ENCODE measurements around the gene SIGLEC10.

The SIGLEC10 gene

DNA sequence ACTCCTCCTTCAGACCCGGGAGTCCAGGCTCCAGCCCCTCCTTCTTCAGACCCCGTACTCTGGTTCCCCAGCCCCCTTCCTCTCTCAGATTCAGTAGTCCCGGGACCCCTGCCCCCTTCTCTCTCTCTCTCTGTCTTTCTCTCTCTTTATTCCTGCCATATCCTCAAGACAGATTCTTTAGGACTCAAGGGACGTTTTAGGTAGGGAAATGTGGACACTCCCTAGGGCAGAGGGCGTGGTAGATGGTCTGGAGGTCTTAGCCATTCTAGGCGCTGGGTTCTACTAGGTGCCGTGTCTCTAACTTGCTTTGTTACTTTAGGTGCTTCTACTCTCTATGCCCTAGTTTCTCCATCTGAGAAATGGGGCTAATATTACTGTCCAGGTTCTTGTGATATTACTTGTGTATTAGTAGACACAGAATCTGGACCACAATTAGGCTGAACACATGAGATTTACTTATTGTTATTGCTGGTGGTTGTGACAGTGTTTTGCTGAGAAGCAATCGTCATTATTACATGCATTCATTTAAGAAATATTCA, 26.3 kb downstream of the SIGLEC10 start:
- DNase-seq, result no peak

DNA sequence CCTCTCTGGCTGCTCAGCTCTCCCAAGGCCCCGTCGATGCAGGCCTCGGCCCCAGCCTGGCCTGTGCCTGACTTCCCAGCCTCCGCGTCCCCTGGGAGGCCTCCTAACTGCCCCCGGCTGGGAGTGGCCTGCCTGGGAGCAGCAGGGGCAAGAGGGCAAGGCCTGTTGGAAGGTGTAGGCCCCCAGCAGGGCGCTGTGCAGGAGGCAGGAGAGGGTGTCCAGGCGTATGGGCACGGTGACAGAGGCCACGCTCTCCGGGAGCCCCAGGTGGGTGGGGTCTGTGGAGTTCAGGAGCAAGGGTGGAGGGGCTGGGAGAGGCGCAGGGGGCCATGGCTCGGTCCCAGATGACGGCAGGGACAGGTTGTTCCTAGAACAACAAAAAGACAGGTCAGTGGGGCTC, 28.3 kb downstream of the SIGLEC10 start:
- no peak for DNase-seq

DNA sequence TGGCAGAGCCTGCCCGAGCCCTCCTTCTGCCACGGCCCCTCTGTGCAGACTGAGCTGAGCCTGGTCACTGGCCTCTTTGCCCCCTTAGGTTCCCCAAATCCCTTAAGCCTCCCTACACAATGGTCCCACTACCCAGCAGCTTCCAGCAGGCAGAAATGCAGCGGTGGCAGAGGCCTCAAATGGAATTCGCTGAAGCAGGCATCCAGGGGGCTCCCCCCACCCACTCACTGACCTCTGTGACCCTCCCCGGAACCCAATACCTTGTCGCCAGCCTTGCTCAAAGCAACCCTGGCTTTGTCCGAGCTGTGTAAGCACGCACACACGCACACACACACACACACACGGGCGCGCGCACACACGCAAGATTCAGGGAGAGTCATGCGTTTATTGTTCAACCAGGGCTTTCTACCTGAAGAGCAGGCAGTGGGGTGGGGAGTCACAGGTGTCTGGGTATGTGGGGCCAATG, 29.5 kb downstream of the SIGLEC10 start, which contains the start of gene LIM2:
TSS of gene LIM2 (minus strand) at position 51 of the 466 bp plus-strand sequence. CDS start 531 bp downstream, outside the sequence.
- DNase-seq, result no peak

DNA sequence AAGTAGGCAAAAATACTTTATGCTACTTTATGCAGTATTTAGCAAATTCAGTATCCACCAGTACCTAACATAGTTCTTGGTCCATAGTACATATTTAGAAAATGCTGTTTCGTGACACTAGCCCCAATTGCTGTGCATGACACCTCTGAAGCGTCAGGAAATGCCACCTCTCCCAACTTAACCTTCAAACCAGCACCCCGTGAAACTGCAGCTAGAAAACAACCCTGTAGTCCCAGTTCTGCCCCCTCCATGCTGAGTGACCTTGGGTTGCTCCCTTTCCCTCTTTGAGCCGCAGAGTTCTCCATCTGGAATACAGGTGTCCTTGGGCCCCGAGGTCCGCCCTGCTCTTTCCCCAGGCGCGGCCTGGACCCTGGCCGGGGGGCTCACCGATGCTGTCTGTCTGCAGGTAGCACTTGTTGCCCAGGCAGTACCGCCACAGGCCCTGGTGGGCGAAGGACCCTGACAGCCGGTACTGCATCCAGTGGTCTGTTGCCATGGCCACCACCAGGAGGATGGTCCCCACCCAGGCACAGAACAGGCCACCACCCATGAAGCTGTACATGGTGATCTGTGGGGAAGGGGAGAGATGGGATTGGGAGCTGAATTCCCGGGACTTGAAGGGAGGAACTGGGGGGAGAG, 30.4 kb downstream of the SIGLEC10 start:
- DNase-seq, result no peak

DNA sequence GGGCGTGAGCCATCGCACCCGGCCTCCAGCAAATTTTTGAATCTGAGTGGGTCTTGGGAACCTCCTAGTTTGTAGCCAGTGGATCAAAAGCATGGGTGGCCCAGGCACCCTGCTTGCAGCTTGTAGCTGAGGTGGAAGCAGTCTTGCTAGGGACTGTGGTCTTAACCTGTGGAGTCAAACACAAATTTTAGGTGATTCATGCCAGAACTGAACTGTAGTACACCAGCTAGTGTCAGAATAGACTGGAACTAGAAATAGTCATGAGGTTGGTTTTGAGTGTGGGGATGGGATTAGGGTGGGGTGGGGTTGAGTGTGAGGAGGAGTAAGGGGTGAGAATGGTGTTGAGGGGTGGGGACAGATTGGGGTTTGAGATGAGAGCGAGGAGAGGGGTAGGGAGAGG, 35.4 kb downstream of the SIGLEC10 start:
- DNase-seq, result no peak

DNA sequence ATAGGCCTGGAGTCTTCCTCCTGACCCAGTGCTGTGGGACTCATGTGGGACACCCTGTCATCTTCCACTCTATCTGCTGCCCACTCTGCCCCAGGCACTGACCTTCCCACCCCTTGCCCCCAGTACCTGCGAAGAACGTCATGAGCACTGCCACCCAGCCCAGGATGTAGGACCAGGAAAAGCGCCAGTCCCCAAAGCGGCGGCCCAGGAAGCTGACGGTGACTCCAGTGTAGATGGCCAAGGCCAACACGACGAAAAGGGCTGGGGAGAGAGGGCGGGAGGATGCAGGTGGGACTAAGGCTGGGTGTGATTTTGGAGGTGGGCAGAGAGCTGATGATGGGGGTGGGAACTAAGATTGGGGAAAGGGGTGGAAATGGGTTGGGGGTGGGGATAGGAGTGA, 37.1 kb downstream of the SIGLEC10 start:
- DNase-seq, result no peak

DNA sequence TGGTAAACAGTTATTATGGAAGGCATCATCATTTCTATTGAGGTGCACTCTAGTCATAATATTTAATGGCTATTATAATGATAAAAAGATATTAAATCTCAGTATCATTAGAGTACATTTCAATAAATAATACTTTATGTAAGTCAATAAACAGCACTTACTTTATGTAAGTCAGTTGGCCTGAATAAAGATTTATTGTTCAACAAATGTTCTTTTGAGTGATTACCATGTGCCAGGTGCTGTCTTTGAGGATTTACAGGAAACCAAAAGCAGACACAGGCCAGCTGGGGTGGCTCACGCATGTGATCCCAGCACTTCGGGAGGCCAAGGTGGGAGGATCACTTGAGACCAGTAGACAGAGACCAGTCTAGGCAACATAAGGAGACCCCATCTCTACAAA, 40.0 kb downstream of the SIGLEC10 start:
- DNase-seq, result no peak

DNA sequence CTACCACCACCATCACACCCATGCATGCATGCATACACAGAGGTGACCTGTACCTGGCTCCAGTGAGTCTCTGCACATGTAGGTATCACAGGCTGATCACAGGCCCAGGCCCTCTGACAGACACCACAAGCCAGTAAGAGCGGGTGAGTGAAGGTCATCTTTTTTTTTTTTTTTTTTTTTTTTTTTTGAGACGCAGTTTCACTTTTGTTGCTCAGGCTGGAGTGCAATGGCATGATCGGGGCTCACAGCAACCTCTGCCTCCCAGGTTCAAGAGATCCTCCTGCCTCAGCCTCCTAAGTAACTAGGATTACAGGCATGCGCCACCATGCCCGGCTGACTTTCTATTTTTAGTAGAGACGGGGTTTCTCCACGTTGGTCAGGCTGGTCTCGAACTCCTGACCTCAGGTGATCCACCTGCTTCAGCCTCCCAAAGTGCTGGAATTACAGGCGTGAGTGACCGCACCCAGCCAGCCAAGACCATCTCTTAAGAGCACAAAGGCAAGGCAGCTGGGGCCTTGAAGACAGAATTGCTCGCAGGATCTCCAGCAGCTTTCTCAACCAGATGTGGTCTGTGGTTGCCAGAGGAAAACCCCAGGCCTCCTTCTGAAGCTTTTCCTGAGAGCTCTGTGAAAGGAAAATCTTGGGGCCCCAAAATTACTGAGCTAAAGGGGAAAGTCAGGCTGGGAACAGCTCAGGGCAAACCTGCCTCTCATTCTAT, 41.8 kb downstream of the SIGLEC10 start:
- peak; percentile 41 to 48 for DNase-seq

DNA sequence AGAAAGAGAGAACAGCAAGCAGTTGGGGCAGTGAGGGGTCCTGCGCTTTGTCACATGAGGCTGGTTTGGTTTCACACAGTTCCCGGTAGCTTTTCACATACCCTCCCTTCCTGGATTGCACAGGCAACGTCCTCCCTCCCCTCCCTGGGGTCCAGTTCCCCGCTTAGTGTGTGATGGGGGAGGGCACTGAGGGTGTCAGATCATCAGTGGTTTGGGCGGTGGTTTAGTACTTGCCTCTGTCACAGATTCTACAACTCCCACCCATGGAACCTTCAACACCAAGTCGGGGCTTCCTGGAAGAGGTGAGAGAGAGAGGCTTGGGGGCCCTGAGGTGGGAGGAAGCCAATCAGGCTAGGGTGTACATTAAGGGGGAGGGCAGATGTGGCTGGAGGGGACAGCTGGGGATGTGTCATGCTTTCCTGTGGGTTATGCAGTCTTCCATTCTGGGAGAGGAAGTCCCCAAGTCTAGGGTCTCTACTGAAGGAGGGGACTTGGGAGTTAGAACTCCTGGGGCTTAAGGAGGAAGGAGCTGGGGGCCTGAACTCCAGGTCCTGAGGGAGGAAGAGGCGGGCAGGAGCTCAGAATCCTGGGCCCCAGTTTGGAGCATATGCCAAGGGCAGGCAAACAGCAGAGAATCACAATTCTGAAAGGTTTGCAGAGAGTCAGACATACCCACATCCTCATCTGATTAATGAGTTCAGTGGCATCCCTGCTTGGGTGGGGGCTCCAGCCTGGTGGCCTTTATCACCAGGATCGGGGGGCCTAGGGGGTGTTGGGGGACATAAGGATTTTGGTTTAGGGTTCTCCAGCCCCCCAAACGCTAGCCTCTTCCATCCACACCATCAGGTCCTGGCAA, 44.6 kb downstream of the SIGLEC10 start, which contains the start of gene NKG7:
TSS of gene NKG7 (minus strand) at position 6 of the 856 bp plus-strand sequence. CDS start 119 bp downstream, outside the sequence.
- peak; percentile 58 to 75 for DNase-seq

DNA sequence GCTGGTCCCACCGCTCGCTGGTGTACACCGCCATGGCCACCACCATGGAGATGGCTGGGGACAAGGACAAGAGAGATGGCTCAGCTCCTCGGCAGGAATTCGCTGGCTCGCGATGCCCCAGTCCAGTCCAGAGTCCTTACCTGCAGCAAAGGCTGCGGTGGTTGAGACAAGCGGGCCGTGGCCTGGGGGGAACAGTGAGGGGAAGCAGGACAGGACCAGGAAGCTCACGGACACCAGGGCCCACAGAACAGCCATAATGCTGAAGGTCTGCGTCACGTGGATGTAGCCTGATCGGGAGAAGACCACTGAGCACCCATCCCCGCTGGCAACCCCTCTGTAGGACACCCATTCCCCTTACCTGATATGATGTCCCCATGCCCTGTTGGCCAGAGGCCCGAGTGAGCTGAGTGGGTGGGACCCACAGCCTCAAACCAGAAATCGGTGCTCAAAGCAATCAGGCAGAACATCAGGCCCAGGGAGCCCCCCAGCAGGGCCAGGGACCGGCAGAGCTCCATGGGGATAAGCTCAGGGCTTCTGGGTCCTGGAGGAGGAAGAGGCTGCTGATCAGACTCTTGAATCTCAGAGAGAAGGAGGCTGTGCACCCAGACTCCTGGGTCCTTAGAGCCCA, 45.3 kb downstream of the SIGLEC10 start:
- no peak for DNase-seq

DNA sequence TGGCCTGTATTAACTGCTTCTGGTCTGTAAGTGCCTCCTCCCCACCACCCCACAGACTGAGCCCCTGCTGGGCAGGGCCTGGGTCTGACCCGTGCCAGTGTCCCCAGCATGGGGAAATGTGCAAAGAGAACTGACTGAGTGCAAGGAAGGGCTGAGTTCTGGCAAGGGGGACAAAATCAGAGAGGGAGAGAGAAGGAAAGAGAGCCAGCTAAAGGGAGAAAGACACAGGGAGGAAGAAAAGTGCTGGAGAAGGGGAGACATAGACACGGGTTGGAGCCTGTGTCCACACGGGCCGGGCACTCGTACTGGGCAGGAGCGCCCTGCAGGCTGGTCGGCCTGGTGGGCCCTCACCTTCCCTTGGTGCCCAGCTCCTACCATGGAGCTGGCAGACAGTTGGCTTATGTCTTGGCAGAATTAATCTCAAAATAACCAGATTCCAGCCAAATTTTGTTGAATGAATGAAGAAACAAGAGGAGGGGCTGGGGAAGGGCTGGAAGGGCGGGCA, 46.2 kb downstream of the SIGLEC10 start:
- no peak for DNase-seq

DNA sequence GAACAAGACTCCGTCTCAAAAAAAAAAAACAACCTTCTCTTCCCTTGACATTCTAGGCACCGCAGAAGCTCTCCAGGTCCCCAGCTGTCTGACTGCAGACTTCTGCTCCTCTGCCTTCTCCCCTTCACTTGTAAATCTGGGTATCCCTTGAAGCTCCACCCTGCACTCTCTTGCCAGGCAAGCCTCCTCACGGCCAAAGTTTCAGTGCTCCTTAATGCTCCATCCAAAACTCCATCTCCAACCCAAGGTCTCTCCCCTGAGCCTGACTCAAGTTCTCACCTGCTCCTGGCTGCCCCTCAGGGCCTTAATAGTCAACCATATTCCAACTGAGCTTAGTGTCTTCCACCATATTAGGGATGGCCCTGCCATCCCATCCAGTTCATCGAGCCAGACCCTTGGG, 47.2 kb downstream of the SIGLEC10 start:
- DNase-seq, result no peak

DNA sequence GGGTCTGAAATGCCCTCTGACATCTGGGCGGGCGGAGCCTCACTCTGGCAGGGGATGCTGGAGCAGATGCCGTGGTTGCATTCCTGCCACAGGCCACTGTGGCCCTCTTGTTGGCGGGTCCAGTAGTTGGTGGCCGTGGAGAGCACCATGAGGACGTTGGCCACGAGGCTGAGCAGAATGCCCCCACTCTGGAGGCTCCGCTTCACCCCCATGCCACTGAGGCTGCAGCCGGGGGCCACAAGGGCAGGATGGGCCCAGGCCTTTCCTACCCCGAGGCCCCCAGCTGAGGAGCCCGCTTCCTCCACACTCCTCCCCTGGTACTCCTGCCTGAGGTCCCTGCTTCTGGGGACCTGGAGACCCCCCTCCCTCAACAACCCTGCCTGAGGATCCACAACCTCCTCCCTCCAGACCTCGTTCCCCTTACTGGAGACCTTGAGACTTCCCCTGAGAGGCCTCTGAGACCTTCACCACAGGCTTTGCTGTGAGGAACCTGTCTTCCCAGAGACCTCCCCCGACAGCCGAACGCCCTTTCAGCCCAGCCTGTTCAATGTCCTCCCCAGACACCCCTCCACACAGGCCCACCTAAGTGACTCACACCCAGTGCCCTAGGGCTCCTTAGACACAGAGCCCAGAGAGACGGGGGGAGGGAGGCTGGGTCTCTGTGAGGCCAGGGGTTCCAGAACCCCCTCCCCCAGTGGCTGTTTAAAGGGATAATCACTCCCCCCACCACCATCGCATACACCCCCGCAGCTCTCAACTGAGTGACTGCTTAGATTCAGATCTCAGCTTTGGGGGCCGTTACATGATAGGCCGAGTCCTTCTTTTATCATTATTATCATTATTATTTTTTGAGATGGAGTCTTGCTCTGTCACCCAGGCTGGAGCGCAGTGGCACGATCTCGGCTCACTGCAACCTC, 48.8 kb downstream of the SIGLEC10 start, which contains the start of gene CLDND2:
TSS of gene CLDND2 (minus strand) at position 638 of the 917 bp plus-strand sequence. CDS start at position 212, 426 bp downstream.
- DNase-seq, result peak; percentile 33

DNA sequence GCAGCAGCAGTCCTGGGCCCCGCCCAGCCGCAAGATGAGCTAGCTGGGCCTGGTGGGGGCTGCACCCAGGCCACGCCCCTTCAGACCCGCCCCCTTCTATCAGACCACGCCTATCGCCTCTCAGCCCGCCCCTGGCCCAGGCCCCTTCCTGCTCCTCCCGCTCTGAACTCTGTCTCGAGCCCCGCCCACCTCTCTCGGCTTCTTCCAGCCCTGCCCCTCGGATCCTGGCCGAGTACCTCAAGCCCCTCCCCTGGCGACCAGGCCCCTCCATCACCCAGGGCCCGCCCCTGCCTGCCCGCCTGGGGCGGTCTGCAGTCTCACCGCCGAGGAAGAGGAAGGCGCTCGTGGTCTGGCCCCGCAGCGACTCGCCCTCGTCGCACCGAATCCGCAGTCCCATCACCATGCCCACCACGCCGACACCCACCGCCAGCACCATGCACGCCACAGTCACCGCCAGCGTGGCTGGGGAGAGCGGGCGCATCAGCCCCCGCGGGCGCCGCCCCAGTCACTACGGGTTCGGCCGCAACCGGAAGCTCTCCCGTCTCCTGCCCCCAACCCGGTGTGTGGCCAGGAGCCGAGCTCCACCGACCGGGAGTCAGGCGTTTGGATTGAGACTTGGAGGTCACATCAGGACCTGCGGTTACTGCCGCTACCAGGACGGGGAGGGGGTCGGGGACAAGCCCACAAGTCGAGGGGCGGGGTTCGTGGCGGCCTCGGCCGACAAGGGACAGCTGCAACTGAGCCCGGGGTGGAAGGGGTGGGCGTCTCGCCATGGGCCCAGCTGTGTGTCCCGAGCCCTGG, 49.7 kb downstream of the SIGLEC10 start:
- DNase-seq, result peak; percentile 94 to 95

DNA sequence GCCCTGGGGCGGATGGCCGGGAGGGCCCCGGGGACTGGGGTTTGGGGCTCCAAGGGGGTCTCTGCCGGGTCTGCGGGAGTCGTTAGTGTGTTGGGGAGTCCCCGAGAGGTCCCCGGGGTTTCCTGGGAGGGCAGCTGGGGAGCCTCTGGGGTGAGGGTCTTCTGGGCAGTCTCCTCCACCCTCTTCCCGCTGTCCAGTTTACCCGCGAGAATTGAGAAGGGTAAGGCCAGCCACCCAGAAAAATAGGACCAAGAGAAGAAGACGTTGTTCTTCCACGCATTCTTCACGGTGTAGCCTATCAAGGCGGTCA, 50.2 kb downstream of the SIGLEC10 start:
- DNase-seq, result no peak

DNA sequence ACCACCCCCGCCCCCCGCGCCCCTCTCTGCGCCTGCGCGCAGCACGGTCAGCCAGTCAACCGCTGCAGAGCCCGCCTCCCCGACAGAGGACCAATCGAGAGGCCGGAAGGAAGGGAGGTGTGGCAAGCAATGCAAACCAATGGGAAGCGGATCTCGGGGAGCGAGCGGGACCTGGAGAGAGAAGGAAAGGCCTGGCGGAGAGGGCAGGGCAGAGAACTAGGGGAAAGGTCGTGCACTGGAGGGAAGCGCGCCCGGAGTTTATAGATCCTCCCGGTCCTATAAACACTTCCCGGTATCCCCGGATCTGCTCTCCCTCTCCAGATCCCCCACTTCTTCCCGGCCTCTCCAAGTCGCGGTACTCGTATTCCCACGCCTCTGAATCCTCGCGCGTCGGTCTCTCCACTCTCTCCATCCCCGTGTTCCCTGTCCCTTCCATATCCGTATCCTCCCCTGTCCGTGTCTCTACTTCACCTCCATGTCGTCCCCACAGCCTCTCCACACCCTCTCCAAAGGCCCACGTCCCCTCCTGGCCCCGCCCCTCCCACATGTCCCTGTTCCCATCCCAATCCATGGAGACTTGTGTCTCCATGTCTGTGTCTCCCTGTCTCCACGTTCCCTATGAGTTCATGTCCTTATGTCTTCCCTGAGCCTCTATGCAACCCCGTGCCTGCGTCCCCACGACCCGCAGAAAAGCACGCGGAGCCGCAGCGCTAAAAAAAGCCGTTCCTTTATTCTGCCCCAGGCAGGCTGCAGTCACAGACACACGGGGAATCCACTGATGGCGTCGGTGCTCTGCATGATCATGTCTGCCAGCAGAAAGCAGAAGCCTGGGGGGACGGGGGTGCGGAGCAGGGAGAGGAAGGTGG, 50.8 kb downstream of the SIGLEC10 start:
- peak; percentile 94 to 96 for DNase-seq

DNA sequence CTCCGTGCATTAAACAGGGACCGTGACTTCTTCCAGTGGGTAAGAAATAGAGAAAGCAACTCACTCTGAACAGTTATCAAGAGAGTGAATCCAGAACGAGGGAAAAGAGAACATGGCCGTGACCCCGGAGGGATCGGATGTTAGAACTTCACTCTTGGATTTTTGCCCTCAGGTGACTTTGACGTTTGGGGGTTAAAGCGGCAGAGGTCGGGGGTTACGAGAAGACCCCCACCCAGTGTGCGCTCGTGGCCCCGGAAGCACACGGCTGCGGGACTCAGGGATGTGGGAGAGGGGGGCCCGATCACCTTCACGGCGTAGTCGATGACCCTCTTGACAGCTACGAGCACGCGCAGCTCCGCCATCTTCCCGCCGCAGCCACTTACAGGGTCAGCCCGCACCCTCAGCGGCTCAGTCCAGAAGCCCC, 51.5 kb downstream of the SIGLEC10 start, which contains the start of gene ETFB:
TSS of gene ETFB (minus strand) at position 424 of the 424 bp plus-strand sequence. CDS start at position 362, 62 bp downstream.
- no peak for DNase-seq

DNA sequence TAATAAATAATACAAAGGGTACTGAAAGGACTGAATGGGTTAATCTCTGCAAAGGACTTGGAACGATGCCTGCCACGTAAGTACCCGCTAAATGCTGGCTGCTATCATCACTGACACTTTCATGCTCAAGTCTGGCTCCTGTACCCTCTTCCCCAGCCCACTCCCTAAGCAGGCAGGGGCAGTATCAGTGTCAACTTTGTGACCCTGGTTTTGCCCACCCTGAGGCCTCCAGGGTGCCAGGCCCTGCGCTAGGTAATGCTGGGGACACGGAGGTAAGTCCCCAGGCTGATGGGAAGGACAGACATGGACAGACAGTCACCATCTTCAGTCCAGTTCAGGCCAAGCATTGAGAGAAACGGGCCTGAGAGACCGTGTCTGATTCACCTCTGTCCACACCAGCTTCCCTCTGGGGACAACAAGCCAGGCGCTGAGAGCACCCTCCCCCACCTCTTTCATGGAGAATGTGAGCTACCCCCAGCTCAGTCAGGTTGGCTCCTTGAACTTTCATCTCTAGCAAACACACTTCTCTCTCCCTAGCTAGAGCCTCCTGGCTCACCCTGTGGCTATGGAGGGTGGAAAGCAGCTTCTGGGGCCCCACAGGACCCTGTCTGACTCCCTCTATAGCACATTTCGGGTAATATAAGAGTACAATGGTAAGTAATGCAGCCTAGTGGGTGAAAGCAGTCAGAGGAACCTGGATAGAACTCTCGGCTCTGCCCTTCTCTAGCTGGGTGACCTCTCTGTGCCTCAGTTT, 52.1 kb downstream of the SIGLEC10 start:
- DNase-seq, result peak; percentile 13 to 35
